GM12874 (cell line): Measurements from ENCODE around the gene ZNF714.

Experiments
- CTCF ChIP-seq: IDR thresholded peaks from 2 replicates; pipeline ENCODE4 v1.5.1; 2011; ENCODE audit warnings: low read depth, mild to moderate bottlenecking, control low read depth, low read length, moderate library complexity; ENCODE audit not compliant: insufficient read depth

ZNF714 gene

GRCh38 chr19:21147540-21147939, 65.5 kb downstream of the ZNF714 start:
- TF ChIP-seq CTCF, result no peak

- no peak for TF ChIP-seq CTCF
Measured at GRCh38 chr19:21148681-21149080, 66.7 kb downstream of the ZNF714 start.

- TF ChIP-seq CTCF, result no peak
Measured at GRCh38 chr19:21149877-21150276, 67.9 kb downstream of the ZNF714 start.

- no peak for TF ChIP-seq CTCF
Measured at GRCh38 chr19:21151460-21151859, 69.5 kb downstream of the ZNF714 start.

GRCh38 chr19:21158523-21159135, 76.6 kb downstream of the ZNF714 start:
- no peak for TF ChIP-seq CTCF

DNA sequence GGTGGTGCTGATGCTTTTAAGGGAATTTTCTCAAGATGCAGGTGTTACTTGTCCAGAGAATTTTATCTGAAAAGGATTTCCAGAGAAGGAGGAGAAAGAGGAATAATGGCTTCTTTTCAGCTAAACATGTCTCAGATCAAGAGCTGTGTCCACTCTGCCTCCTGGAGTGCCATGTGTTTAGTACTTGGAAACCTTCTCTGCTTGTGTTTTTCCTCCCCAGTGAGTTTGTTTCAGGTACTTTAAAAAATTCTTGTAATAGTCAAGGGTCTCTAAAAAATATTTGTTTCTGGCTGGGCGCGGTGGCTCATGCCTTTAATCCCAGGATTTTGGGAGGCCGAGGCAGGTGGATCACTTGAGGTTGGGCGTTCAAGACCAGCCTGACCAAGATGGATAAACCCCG, 82.5 kb downstream of the ZNF714 start:
- no peak for TF ChIP-seq CTCF

GRCh38 chr19:21166436-21166835, 84.4 kb downstream of the ZNF714 start:
- TF ChIP-seq CTCF, result no peak
